Cerebellar cortex (tissue), 1 donor: ENCODE measurements around the gene ORC6.
A peak's percentile ranks its signal among the peaks of the same experiment; 100 is the strongest.

Experiments
- DNase-seq: peaks from one replicate; pipeline ENCODE4 v3.0.0-alpha.2; 2015; ENCODE audit warnings: low spot score

The ORC6 gene

DNA sequence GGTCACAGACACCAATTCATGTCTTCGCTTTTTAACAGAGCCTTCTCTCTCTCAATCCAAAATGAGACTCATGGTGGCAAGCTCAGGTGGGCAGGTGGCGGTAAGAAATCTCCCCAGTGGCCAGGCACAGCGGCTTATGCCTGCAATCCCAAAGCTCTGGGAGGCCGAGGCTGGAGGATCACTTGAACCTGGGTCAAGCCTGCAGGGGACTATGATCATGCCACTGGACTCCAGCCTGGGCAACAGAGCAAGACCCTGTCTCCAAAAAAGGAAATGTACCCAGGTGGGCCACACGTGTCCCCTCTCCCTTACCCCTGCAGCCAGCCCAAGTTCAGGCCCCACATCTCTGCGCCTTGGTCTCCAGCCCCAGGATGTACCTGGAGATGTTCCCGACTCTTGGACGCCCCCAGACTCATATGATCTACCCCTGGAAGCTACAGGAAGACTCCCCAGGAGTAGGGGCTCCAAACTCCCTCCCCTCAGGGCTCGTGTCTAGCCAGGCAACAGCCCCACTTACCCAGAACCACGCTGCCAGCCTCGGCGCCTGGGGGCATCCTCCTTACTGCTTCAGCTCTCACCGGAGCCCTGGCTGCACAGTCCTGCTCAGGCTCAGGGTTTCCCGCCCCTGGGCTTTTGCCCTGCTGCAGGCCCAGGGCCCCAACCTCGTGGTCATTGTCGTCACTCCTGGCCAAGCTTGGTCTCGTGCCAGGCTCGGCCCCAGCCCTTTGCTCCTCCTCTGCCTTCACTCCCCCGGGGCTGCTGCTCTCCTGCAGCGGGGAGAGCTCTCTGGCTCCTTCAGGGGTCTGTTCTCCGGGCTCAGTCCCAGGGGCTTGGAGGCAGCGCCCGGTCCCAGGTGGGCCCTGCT, 42.5 kb downstream of the ORC6 start:
- no peak for DNase-seq

DNA sequence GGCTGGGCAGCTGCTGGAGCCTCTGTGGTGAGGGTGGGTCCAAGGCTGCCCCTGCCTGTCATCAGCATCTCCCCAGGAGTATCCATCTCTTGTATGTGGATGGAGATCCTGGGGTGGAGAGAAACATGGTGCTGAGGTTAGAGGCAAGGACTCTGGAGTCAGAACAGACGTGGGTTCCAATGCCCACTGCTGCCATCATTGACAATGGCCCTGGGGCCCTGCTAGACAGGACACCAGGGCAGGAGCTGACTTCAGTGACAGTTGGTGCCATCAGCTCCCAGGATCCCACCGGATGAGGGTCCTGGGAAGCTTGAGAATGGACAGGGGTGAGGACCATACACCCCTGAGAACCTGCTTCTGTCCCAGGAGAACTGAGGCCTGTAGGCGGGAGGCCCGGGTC, 43.1 kb downstream of the ORC6 start:
- DNase-seq, result no peak

DNA sequence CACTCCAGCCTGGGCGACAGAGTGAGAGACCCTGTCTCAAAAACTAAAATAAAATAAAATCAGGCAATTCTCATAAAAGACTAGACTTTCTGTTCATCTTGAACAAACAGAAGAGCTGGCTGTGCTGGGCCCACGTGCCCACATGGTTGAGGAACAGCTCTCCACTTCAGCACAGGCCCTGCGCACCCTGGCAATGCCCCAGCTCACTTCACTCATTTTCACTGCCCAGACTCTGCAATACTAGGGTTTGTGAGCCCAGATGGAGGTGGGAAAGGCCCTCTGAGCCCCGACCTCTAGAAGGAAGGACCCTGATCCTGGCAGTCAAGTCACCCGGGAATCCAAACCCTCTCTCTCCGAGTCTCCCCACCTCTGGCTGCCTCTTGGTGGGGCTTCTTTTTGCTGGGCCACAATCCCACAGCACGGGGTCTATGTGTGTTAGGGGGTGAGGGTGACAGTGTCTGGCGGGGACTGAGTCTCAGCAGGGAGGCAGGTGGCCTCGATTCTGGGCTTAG, 43.9 kb downstream of the ORC6 start:
- no peak for DNase-seq

DNA sequence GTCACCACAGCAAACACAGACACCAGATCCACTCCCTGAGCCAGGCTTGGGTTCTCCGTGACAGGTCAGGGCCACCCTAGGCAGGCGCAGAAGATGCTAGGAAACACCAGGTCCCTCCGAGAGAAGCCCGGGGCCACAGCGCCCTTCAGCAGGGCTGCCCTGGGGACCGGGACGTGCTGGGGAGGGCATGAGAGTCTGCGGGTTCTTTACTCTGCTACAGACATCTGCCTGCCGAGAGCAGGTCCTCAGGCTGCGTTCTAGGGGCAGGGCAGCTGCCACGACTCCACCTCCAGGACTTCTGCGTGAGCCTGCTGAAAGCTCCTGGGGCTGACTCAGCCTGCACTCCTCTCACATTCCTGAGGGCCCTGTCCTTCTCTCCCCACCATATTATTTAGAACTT, 47.2 kb downstream of the ORC6 start:
- DNase-seq, result no peak

DNA sequence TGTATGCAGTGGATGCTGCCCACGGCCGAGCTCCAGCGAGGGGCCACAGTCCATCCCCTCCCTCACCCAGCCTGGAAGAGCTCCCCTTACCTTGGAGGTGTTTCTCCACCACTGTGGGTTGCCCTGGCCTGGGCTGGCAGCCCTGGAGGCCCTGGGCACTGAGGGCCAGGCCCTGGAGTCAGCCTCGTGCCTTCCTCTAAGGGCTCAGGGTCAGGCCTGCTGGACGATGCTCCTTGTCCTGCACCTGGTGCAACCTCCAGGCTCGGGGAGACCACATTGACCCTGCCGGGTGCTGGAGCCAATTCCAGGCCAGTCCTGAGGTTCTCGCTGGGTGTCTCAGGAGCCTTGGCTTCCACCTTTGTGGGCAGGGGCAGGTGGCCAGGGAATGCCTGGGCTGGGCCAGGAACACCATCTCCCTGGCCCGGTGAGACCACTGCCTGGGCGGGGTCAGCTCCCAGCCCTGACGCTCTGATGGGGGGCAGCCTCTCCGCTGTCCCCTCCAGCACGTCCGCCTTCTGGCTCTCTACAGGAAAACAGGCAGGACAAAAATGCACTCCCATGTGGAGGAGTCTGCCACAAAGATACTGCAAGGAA, 48.3 kb downstream of the ORC6 start:
- DNase-seq, result no peak

DNA sequence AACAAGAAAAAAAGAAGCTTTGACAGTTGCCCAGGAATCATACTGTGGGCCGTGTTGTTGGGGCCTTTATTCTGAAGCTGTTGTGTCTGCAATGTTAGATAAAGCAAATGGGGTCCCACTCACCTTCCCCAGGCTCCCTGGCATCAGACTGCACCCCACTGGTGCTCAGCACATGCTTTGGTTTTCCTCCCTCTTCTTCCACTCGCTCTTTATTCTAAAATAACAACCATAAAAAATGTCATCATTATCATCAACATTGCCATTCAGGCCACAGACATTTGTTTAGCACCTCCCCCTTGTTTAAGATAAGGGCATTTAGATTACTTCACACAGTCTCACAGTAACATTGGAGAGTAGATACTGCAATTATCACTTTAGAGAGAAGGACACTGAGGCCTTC, 50.5 kb downstream of the ORC6 start:
- DNase-seq, result no peak

DNA sequence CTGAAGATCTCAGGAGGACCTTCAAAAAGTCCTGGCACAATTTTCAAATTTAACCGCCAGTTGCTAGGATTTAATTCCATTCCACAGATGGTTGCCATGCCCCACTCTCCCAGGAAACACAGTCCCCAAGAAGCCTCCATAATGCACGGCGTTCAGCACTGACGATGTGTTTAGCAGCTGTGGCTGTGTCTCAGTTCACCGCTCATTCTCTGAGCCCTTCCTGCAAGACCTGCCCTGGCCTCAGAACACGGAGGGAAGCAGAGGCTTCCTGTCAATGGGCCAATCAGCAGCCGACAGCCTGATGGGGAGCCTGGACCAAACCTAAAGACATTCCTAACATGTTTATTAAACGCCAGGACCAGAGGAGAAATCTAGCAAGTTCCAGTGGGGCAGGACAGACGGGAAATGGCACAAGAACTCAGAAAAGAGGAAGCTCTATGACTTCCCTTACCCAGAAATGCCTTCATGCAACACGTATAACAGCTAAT, 53.8 kb downstream of the ORC6 start:
- peak; percentile 79 for DNase-seq

DNA sequence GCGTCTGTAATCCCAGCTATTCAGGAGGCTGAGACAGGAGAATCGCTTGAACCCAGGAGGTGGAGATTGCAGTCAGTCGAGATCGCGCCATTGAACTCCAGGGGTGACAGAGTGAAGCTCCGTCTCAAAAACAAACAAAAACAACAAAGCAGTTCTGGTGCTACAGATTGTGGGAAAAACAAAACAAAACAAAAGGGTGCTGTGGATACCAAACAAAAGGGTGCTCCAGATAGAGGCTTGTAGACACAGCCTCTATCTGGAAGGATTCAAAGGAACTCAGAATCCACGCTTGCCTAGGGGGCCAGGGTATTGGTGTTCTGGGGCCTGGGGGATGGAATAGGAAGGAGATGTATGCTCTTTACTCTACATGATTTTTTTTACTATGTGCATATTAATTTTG, 56.2 kb downstream of the ORC6 start:
- DNase-seq, result no peak

DNA sequence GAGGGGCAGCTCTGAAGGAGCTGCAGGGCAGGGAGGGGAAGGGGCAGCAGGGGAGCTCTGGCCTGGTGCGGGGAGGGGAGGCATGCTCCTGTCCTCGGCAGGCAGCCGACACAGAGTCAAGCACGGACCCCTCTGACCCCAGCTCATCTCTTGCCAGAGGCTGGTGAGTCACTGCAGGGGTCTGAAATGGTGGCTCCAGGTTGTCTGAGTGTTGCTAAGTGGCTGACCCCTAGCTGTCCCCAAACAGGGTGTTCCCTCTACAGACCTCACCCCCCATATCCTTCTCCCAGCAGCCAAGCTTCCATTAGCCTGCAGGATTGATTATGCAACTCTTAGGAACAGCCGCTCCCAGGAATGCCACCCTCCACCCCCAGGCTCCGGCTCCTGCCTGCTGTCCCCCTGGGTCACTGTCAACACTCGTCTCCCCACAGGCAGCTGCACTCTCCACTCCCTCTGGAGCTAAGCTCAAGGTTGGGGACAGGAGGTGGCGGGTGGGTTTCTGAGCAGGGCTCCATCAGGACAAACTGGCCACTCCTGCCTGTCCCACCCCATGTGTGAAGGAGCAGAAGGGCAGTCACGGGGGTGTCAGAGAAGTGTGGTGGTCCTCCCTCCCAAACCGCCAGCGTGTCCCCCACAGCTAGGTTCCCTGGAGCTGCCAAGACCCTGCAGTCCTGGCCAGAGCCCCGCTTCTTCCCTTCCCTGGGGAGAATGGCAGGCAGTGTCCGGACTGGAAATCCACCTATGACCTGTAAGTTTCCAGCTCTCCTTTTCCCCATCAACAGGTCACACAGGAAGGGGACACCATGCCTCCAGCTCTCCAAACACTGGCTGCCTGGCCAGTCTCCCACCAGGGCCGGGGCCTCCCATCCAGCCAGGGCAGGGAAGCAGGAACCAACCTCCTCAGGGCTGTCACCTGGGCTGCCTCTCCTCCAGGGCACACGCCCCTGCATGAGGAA, 57.6 kb downstream of the ORC6 start:
- peak; percentile 82 for DNase-seq
